ENCODE results near the gene DDX3X. TPM values are rescaled to one million over a fixed set of nuclear protein-coding genes. Genes with fewer than 3 reads are reported as not detected.
A peak's percentile ranks its signal among the peaks of the same experiment; 100 is the strongest.
"Not testable (repeated sequence)": the region's sequence is repeated elsewhere in the genome, so short reads cannot be mapped to it uniquely, and the experiment has no call there.

The DDX3X gene
- total and polyA plus RNA-seq, 8 donors, result 38.3 to 434 (median 110) TPM

GRCh38 chrX:41384051-41384705, 50.2 kb downstream of the DDX3X start:
- Histone ChIP-seq H3K27me3 (no peaks in the 10 kb centered on the region), H3K4me1 (peaks cover 0 to 4% (median 0%) of the 10 kb centered on the region in 4 donors), H3K9me3 (peaks cover 0 to 5% (median 0%) of the 10 kb centered on the region in 4 donors), H3K4me3 (no peak overlapping the region), H3K36me3 (no peaks in the 10 kb centered on the region), H3K27ac (peak overlapping the region; percentile 14 to 83 (median 77))
- WGBS, 5 donors, result 27 to 58% (median 42%) methylated on average over 7 to 10 of the region's 10 CpGs
- peak; percentile 80 to 86 for DNase-seq
- intact Hi-C loops (cut with DNase I; ENCODE audit: low total_unique reads), result no loop called here
- TF ChIP-seq POLR2A (IDR thresholded peaks at IDR 0.05), result no peak
- TF ChIP-seq POLR2AphosphoS5 (IDR thresholded peaks at IDR 0.05), result no peak
- no peak for TF ChIP-seq EP300 (IDR thresholded peaks at IDR 0.05)
- TF ChIP-seq CTCF (IDR thresholded peaks at IDR 0.05), result no peak

GRCh38 chrX:41386222-41386990, 52.4 kb downstream of the DDX3X start:
- no peak overlapping the region for H3K27ac ChIP-seq
- H3K9me3 ChIP-seq, result peaks cover 0 to 5% (median 0%) of the 10 kb centered on the region in 4 donors
- no peak for DNase-seq
- 77 to 86% (median 85%) methylated on average over 8 of the region's 8 CpGs for WGBS, 5 donors
- no peaks in the 10 kb centered on the region for H3K36me3 ChIP-seq
- intact Hi-C loops (cut with DNase I; ENCODE audit: low total_unique reads), result no loop called here
- H3K4me3 ChIP-seq, result no peak overlapping the region
- H3K4me1 ChIP-seq, result peaks cover 0 to 4% (median 0%) of the 10 kb centered on the region in 4 donors
- TF ChIP-seq POLR2AphosphoS5 (IDR thresholded peaks at IDR 0.05) (no peak), POLR2A (IDR thresholded peaks at IDR 0.05) (no peak), EP300 (IDR thresholded peaks at IDR 0.05) (no peak), CTCF (IDR thresholded peaks at IDR 0.05) (no peak)
- H3K27me3 ChIP-seq, result no peaks in the 10 kb centered on the region

DNA sequence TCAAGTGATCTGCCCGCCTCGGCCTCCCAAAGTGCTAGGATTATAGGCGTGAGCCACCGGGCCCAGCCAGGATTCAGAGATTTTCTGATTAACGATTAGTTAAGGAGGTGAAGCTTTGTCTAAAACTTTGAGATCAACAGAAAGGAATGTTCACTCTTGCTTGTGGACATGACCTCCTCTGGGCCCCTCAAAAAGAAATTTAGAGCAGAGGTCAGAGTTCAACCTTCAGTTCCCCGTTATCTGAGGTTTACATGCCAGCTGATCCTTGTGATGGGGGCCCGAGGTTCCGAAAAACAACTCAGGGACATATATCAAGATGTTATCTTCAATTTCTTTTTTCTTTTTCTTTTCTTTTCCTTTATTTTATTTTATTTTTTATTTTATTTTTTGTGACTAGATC, 54.6 kb downstream of the DDX3X start:
- no peak overlapping the region for H3K4me3 ChIP-seq
- H3K9me3 ChIP-seq, result peaks cover 0 to 5% (median 0%) of the 10 kb centered on the region in 4 donors
- no peaks in the 10 kb centered on the region for H3K27me3 ChIP-seq
- peaks cover 0 to 1% (median 0%) of the 10 kb centered on the region in 4 donors for H3K4me1 ChIP-seq
- DNase-seq, result no peak
- H3K27ac ChIP-seq, result peak overlapping the region in 1 of 5 donors; percentile 39
- no peak for TF ChIP-seq CTCF (IDR thresholded peaks at IDR 0.05)
- no peak for TF ChIP-seq POLR2A (IDR thresholded peaks at IDR 0.05)
- no peak for TF ChIP-seq EP300 (IDR thresholded peaks at IDR 0.05)
- TF ChIP-seq POLR2AphosphoS5 (IDR thresholded peaks at IDR 0.05), result no peak
- H3K36me3 ChIP-seq, result no peaks in the 10 kb centered on the region
- intact Hi-C loops (cut with DNase I; ENCODE audit: low total_unique reads), result no loop called here
- WGBS, 5 donors, result 64 to 79% (median 75%) methylated on average over 3 to 8 of the region's 8 CpGs

DNA sequence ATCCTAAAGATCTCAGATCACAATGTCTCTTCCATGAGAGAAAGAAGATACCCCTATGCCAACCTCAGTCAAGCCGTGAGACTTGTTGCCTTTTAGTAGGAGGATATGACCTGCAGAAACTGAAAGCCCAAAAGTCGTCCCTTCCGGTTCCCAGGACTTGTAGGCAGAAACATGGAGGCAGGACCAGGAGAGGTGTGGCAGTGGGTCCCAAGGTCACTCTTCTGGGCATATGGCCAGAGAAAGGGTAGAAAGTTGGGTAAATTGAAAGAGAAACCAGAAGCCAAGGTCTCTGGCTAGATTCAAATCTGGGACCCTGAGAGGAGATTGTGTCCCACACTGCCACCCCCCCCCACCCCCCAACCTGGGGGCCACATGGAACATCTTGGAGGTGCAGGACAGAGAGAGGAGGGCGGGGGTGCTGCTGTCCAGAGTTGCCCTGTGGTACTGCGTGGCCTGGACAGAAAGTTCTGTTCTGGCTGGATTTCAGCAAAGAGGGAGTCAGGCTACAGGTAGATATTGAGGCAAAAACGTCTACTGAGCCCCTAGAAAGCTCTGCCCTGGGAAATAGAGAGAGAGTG, 55.4 kb downstream of the DDX3X start:
- TF ChIP-seq POLR2AphosphoS5 (IDR thresholded peaks at IDR 0.05), result peak in 1 of 3 donors; percentile 49
- TF ChIP-seq POLR2A (IDR thresholded peaks at IDR 0.05), result no peak
- WGBS, 5 donors, result 53 to 71% (median 56%) methylated on average over 6 of the region's 6 CpGs
- H3K4me3 ChIP-seq, result no peak overlapping the region
- H3K27me3 ChIP-seq, result no peaks in the 10 kb centered on the region
- H3K9me3 ChIP-seq, result peaks cover 0 to 5% (median 0%) of the 10 kb centered on the region in 4 donors
- DNase-seq, result peak; percentile 65 to 76
- H3K27ac ChIP-seq, result peak overlapping the region in 2 of 5 donors; percentile 11 to 31
- H3K4me1 ChIP-seq, result no peaks in the 10 kb centered on the region
- intact Hi-C loops (cut with DNase I; ENCODE audit: low total_unique reads), result no loop called here
- H3K36me3 ChIP-seq, result no peaks in the 10 kb centered on the region

DNA sequence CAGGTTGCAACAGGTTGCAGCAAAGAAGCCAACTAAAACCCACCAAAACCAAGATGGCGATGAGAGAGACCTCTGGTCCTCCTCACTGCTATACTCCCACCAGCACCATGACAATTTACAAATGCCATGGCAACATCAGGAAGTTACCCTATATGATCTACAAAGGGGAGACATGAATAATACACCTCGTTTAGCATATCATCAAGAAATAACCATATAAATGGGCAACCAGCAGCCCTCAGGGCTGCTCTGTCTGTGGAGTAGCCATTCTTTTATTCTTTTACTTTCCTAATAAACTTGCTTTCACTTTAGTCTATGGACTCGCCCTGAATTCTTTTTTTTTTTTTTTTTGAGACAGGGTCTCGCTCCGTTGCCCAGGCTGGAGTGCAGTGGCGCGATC, 56.6 kb downstream of the DDX3X start:
- DNase-seq; H3K4me1 ChIP-seq; H3K27me3 ChIP-seq; H3K4me3 ChIP-seq; intact Hi-C loops (cut with DNase I; ENCODE audit: low total_unique reads); H3K36me3 ChIP-seq; H3K9me3 ChIP-seq; H3K27ac ChIP-seq: not testable (repeated sequence)
- 79 to 89% (median 83%) methylated on average over 6 to 7 of the region's 7 CpGs for WGBS, 5 donors
